IPS DF 4.7 (cell line): ENCODE measurements around the gene MRPL10.

Source experiments
- DNase-seq: peaks from one replicate; pipeline ENCODE4 v3.0.0-alpha.2; 2013; ENCODE audit warnings: low spot score; ENCODE audit errors: extremely low read depth

MRPL10 gene

GRCh38 chr17:47860386-47860785, 29.0 kb upstream of the MRPL10 start:
- no peak for DNase-seq

DNA sequence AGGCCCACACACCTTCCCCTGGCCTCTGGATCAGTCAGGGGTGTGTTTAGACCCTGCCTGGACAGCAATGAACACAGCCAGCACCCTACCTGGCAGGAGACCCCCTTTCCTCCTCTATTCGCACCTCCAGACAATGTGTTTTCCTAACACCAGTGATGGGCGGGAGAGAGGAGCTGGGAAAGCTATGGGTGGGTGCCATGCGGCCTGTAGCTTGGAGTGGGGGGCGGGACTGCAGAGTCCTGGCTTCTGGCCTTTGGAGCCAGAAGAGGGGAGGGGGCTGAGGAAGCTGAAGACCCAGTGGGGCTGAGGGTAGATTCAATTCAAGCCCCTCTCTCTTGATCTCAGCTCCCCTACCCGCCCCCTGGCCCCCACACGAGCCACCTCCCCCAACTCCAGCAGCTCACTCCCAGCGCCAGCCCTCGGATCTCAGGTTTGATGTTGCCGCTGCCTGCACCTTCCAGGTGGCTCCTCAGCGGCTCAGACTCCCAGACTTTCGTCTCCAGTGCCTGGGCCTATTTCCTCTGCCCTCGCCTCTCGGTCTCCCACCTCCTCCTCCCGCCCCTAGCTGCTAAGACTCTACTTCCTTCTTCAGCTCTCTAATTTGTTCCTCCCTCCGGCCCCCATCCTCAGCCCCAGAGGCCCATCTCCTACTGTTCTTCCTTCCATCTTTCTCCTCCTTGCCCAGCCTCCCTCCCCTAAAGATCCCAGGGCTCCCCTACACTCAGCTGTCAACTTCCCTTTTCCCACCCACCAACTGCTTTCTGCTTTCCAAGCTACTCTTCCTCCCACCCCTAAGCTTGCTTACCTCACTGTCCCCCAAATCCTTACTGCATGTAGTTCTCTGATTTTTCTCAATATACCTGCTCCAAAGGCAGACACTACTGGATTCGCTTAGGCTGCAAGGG, 26.5 kb upstream of the MRPL10 start:
- DNase-seq: no peak

DNA sequence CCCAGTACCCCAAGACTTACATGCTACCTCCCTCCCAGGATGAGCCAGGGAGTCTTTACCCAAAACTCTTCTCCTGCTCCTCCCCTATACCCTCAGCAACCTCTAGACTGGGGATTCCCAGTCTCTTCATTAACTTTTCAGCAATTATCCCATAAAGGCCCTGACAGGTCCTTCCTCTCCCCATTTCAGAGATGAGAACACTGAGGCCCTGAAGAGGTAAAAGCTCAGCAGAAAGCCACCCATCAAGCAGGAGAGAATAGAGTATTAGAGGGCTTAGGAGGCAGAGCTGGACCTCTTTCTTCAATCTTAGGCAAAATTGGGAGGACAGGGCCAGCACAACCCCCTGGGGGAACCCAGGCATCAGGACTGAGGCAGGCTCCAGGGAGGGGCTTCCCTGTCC, 25.5 kb upstream of the MRPL10 start:
- DNase-seq: no peak

DNA sequence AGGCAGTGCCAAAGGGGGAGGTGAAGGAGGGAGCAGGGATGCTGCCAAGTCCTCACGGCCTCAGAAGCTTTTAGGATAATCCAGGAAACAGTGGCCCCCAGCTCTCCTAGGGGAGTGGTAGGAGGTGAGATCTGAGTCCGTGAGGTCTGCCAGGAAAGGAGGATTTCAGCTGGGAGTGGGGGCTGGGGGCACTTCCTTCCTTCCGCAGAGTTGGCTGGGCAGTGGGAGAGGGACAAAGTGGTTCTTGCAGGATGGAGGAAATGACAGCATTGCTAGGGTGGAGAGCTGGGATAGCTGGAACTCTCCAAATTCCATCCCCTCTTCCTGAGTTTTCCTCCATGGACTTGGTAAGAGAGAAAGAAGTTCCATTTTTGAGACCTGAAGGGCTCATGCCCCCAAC, 24.4 kb upstream of the MRPL10 start:
- no peak for DNase-seq

GRCh38 chr17:47853616-47854015, 22.3 kb upstream of the MRPL10 start:
- no peak for DNase-seq

DNA sequence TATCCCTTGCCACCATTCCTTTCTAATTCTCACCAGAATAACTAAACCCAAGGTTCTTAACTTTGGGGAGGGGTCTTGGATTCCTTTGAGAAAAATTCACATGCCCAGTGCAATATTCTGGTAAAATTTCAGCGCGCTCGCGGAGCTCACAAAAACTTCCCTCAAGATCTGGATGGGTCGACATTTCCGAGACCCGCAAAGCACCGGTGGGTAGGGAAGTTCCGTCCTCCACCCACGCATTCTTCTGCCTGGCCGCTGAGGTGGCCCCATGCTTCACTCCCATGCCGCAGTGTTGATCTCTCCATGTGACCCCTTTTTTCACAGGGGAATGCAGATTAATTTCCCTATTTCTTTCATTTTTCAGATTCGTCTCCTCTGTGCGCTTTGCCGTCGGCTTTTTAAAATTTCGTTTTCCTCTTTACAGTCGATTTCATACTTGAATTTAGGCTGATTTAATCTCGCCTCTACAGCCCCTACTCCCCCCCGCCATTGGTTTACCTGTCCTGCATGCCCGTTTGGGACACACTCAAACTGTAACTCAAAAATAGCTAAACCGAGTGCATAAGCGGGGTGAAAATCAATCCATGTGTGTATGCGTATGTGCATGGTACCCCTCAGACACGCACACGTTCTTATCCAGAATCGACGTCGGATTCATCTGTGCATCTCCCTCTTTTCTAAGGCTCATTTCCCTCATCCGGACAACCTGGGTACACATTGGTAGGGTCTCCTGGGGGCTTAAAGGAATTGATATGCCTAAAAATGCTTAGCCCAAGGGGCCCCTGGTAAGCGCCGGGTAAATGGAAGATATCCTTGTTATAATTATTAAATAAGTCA, 21.0 kb upstream of the MRPL10 start:
- no peak for DNase-seq

- DNase-seq: no peak
These were observed 20.4 kb upstream of the MRPL10 start for GRCh38 chr17:47851764-47852112.

DNA sequence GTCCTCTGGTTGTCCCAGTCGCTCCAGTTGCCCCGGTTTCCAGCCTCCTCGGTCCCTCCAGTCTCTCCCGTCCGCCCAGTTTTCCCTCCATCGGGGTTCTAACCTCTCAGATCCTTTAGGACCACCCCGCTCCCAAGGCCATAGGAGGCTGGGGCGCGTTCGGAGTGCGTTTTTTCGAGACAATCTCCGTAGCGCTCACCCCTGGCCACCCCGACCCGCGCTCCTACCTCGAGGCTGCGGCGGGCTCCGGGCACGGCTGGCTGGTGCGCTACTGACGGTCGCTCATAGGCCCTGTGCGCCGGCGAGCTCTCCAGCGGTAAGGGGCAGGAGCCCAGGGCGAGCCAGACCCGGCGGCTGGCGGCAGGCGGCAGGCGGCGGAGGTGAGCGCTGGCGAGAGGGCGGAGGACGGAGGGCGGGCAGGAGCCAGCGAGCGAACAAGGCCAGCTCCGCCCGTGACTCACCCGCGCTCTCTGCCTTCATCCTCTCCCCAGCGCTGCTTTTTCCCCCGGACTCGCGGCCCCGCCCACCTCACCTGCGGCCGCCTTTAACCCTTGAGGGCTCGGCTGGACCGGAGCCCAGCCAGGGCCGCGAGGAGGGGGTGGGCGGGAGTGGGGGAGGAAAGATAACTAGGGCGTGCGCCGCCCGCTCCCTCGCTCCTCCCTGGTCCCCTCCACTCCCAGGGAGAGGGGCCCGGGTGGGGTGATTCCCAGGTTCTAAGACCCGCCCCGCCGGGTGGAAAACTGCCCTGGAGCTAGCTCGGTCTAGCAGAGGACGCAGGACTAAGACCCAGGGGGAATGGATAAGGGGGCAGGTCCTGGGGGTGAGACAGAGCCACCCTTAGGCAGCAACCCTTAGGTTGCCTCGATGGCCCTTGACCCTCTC, 19.6 kb upstream of the MRPL10 start, which contains the start of gene SP6:
Gene SP6, minus strand, starts transcription at position 472 of the 882 bp plus-strand sequence. CDS start 2,734 bp downstream, outside the sequence.
- peak; percentile 51 for DNase-seq

DNA sequence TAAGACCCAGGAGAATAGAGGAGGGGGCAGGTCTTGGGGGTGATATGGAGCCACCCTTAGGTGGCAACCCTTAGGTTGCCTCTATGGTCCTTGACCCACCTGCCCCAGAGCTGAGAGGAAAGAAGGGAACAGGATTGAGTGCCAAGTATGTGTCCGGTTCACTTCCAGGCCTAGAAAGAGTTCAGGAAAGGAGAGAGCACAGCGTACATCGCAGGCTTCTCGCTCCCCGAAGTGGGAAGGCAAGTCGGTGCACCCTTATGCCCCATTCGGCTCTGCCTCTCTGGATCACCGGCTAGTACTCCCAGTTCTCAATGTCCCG, 19.0 kb upstream of the MRPL10 start:
- DNase-seq: no peak

DNA sequence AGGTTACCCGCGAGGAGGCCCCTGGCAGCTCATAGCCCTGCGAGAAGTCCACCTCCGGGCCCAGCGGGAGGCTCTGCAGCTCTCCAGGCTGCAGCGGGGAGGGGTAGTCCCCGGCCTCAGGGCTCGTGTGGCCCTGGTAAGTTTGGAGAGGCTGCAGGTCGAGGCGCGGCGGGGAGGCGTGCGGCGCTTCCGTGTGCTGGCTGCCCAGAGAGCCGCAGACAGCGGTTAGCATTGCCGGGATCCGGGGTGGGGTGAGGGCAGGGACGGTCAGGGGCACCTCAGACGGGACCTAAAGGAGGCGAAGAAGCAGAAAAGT, 16.8 kb upstream of the MRPL10 start:
- DNase-seq: no peak

DNA sequence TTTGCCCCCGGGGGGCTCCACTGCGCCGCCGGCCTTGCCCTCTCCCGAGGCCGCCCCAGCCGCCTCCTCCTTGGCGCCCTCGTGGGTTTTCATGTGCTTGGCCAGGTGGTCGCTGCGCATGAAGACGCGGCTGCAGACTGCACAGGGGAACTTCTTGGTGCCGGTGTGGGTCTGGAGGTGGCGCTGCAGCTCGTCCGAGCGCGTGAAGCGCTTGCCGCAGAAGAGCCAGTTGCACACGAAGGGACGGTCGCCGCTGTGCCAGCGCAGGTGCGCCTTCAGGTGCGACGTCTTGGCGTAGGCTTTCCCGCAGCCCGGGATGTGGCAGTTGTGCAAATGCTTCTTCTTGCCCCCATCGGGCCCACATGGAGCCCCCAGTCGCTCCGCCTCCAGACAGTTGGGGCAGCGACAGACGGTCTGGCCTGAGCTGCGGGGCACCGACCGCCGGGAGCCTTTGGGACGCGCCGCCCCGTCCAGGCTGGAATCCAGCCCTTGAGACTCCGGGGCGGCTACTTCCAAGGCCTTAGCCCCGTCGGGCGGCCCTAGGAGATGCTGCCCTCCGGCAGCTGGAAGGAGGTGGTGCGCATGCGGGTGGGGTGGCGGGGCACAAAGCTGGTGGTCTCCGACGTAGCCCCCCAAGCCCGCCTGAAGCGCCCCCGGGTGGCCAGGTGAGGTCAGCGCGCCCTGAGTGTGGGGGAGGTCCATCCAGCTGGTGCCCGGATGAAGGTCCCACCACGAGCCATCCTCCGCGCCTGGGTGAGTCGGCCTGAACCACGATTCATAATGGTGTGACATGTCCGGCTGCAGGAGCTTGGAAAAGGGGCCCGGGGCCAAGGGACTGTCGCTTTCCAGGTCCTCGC, 16.2 kb upstream of the MRPL10 start:
- DNase-seq: no peak

GRCh38 chr17:47846716-47847340, 15.5 kb upstream of the MRPL10 start:
- no peak for DNase-seq

DNA sequence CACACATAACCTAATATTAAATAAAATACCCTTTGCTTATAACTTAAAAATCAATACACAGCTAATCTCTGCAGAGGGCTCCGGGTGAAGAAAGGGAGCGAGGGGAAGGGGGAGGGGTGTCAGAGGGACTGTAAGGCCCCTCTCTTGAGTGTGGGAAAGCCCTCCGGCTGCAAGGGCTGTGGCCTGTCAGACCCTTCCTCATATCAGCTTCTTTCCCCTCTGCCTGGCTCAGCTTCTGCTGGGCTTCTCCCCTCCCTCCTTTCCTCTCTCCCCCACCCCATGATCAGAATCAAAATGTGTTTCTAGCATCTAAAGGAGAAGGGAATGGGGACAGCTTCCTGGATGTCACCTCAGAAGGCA, 14.4 kb upstream of the MRPL10 start:
- DNase-seq: no peak

DNA sequence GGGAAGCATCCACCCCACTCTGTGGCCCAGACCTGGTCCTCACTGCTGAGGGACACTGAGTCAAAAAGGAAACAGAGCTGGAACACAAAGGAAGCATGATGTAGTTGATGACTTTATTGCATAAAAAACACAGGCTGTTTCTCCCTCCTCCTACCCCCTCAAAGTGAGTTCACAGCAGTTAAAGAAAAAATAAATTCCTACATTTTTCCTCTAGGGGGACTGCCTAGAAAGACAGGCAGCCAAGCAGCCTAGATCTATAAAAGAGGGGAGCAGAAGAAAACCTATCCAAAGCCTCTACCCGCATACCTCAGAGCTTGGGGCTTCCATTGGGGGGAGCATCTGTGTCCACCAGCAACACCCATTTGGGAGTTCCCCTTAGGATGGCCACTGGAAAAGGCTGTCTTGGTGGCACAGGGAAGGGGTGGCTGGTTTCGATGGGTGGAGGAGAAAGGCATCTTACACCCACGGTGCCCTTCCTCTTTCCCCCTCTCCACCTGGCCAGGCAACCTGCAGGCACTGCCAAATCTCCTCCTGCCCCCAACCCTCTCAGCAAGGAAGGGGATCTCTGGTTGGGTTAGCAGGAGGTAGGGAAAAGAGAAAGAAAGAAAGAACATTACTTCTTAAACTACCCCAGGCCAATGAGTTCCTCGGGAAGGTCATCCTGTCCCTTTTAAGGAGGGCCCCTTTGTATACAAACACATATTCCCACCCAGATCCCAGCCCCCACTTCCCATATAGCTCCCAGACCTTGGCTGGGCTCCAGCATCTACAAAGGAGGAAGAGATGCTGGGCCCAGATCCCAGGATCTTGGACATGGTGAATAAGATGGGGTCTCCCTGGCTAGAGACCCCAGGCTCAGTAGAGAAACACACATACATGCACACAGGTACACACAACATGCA, 13.7 kb upstream of the MRPL10 start:
- DNase-seq: no peak

DNA sequence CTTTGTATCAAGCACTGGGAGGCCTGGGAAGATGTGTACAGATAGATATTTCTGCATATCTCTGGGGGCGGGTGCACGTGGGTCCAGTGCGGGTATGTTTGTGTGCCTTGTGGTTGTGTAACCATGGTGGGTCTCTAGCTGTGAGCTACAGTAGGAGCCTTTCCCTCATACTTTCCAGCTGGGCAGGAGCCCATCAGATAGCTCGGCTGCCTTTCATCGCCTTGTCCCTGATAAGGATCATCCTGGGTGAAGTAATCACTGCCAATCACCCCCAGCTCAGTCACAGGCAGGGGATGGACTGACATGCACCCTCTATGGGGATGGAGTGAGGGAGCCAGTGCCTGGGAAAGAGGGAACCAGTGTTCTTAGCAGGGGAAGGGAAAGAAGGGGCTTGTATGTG, 12.9 kb upstream of the MRPL10 start:
- no peak for DNase-seq

- no peak for DNase-seq
These were observed 12.0 kb upstream of the MRPL10 start for GRCh38 chr17:47843391-47843730.

GRCh38 chr17:47841488-47842291, 10.3 kb upstream of the MRPL10 start:
- DNase-seq: no peak

GRCh38 chr17:47840742-47841487, 9.6 kb upstream of the MRPL10 start, which contains the start of gene SCRN2:
SCRN2 (minus strand) TSS chr17:47841273; CDS start chr17:47840843, 430 bp downstream.
- peak; percentile 89 for DNase-seq
